ENCODE measurements around the gene RNASEH2A. TPM values are rescaled to one million over a fixed set of nuclear protein-coding genes. Genes with fewer than 3 reads are reported as not detected.

RNASEH2A gene
- total and polyA plus RNA-seq, 12 donors, result 1.8 to 11.5 (median 5.0) TPM

DNA sequence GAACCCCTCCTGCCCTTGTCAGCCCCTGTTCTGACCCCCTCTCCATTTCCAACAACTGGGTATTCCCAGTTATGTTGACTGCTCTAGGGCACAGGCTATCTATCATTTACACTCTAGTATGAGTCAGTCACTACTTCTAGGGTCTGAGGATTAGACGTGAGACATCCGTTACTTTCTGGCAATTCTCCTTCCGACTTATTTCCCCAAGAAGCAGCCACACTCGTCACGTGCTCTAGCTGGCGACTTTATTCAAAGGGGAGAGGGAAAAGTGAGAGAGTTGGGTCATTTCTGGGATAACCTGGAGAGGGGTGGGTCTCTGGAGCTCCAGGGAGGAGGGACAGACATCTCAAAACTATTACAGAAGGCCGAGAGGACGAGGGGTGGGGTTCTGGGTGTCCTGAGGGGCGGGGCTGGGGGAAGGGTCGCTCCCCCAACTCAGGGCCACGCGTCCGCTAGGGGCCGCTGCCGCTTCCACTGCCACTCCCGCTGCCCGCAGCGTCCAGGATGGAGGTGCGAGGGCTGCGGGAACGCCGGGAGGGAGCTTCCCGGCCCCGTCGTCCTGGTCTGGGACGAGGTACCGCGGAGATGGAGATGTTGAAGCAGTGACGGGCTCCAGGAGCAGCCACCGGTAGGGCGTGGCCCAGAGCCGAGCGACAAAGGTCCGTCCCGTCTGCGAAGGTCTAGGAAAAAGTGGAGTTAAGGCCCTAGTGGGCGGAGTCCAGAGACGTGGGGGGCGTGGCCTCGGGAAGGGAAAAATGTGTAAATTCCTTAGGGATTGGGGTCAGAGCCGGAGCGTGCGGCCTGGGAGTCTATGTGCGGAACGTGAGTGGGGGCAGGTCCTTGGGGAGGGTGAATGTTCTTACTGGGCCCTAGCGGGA lies 19.1 kb downstream of the RNASEH2A start:
- Histone ChIP-seq H3K36me3 (replicated peaks in 1 of 2) (no peaks in the 10 kb centered on the region), H3K9me3 (replicated peaks in 1 of 3) (no peaks in the 10 kb centered on the region), H3K27ac (no peak overlapping the region), H3K4me3 (no peak overlapping the region), H3K4me1 (replicated peaks in 1 of 2) (peaks cover 0 to 5% of the 10 kb centered on the region in 2 donors), H3K27me3 (peaks cover 9% of the 10 kb centered on the region)
- TF ChIP-seq, protein P1, sequence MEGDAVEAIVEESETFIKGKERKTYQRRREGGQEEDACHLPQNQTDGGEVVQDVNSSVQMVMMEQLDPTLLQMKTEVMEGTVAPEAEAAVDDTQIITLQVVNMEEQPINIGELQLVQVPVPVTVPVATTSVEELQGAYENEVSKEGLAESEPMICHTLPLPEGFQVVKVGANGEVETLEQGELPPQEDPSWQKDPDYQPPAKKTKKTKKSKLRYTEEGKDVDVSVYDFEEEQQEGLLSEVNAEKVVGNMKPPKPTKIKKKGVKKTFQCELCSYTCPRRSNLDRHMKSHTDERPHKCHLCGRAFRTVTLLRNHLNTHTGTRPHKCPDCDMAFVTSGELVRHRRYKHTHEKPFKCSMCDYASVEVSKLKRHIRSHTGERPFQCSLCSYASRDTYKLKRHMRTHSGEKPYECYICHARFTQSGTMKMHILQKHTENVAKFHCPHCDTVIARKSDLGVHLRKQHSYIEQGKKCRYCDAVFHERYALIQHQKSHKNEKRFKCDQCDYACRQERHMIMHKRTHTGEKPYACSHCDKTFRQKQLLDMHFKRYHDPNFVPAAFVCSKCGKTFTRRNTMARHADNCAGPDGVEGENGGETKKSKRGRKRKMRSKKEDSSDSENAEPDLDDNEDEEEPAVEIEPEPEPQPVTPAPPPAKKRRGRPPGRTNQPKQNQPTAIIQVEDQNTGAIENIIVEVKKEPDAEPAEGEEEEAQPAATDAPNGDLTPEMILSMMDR (IDR thresholded peaks at IDR 0.05), result peak in 3 of 6 experiments; percentile 4 to 27 (median 8)
- no peak for TF ChIP-seq POLR2A (IDR thresholded peaks at IDR 0.05)
- DNase-seq, result no peak
- WGBS, 4 donors, result 7 to 9% (median 7%) methylated on average over 34 to 46 of the region's 46 CpGs
- intact Hi-C loops (cut with DNase I), result no loop called here

- DNase-seq, result peak in 2 of 7 donors; percentile 32 to 79
- peaks cover 0 to 11% of the 10 kb centered on the region in 2 donors for H3K4me1 ChIP-seq (replicated peaks in 1 of 2)
- H3K36me3 ChIP-seq (replicated peaks in 1 of 2), result no peaks in the 10 kb centered on the region
- peaks cover 21% of the 10 kb centered on the region for H3K27me3 ChIP-seq
- TF ChIP-seq, protein P1 (IDR thresholded peaks at IDR 0.05), result no peak
- TF ChIP-seq POLR2A (IDR thresholded peaks at IDR 0.05), result no peak
- H3K4me3 ChIP-seq, result no peak overlapping the region
- WGBS, 4 donors, result 4 to 11% (median 7%) methylated on average over 5 to 23 of the region's 23 CpGs
- intact Hi-C loops (cut with DNase I), result no loop called here
- H3K9me3 ChIP-seq (replicated peaks in 1 of 3), result no peaks in the 10 kb centered on the region
- no peak overlapping the region for H3K27ac ChIP-seq
Observed at GRCh38 chr19:12828494-12828893, 22.1 kb downstream of the RNASEH2A start.

DNA sequence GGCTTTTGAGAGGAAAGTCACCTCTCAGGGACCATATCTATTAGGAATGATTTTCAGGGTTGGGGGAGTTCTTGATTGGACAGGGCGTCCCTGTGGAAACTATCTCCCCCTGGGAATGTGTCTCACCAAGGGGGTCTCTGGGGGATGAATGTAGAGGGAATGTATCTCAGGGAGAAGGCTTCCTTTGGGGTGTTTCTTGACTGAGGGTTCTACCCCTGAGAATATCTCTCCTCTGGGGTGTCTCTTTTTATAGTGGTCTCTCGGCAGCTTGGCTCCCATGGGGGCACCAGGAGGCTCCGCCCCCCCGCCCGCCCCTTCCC lies 27.0 kb downstream of the RNASEH2A start:
- TF ChIP-seq POLR2A (IDR thresholded peaks at IDR 0.05), result no peak
- TF ChIP-seq, protein P1 (IDR thresholded peaks at IDR 0.05), result no peak
- WGBS, 4 donors, result 0 to 2% (median 1%) methylated on average over 1 to 5 of the region's 5 CpGs

GRCh38 chr19:12833738-12834565 lies 27.6 kb downstream of the RNASEH2A start:
- peaks cover 3 to 12% of the 10 kb centered on the region in 2 donors for H3K4me1 ChIP-seq (replicated peaks in 1 of 2)
- peak in 2 of 7 donors; percentile 18 to 35 for DNase-seq
- peak overlapping the region in 1 of 4 donors; percentile 48 for H3K4me3 ChIP-seq
- intact Hi-C loops (cut with DNase I), result no loop called here
- no peak for TF ChIP-seq POLR2A (IDR thresholded peaks at IDR 0.05)
- WGBS, 4 donors, result 1 to 3% (median 2%) methylated on average over 9 to 80 of the region's 87 CpGs
- no peaks in the 10 kb centered on the region for H3K9me3 ChIP-seq (replicated peaks in 1 of 3)
- H3K36me3 ChIP-seq (replicated peaks in 1 of 2), result no peaks in the 10 kb centered on the region
- H3K27me3 ChIP-seq, result peaks cover 47% of the 10 kb centered on the region
- peak overlapping the region in 1 of 5 donors; percentile 29 for H3K27ac ChIP-seq

More for the DNA sequence above, 27.0 kb downstream of the RNASEH2A start:
- Histone ChIP-seq H3K27me3 (peaks cover 42% of the 10 kb centered on the region), H3K36me3 (replicated peaks in 1 of 2) (no peaks in the 10 kb centered on the region), H3K4me3 (peak overlapping the region in 1 of 4 donors; percentile 48), H3K4me1 (replicated peaks in 1 of 2) (peaks cover 3 to 14% of the 10 kb centered on the region in 2 donors), H3K27ac (peak overlapping the region in 1 of 5 donors; percentile 34), H3K9me3 (replicated peaks in 1 of 3) (no peaks in the 10 kb centered on the region)
- intact Hi-C loops (cut with DNase I), result no loop called here
- DNase-seq, result no peak

Data from adrenal gland (tissue), 12 donors.